Smooth muscle cell of the brain vasculature (primary cell): ENCODE measurements around the gene UQCRH.
A peak's percentile ranks its signal among the peaks of the same experiment; 100 is the strongest.
"Not testable (repeated sequence)": the region's sequence is repeated elsewhere in the genome, so short reads cannot be mapped to it uniquely, and the experiment has no call there.

Experiments used
- DNase-seq: peaks from one replicate; pipeline ENCODE4 v3.0.0-alpha.2; 2012; ENCODE audit warnings: low read depth, low spot score

The UQCRH gene

DNA sequence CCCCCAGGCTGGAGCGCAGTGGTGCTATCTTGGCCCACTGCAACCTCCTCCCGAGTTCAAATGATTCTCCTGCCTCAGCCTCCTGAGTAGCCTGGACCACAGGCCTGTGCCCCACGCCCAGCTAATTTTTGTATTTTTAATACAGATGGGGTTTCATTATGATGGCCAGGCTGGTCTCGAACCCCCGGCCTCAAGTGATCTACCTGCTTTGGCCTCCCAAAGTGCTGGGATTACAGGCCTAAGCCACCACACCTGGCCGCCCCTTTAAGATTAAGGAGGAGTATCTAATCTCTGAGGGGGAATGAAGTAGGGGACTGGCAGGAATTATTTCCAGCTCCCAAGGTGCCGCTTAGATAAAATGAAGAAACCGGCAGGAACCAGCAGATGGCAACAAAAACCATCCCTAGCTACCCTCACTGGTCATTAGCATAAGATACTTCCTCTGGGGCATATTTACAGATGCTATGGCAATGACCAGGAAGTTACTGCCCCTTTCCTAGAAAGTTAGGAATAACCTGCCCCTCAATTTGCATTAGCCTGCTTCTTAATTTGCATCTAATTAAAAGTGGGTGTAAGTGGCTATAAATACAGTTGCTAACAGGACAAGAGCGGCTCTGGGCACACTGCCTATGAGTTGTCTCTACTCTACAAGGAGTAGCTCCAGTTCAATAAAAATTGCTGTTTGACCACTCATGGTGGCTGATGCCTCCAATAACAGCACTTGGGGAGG, 30.0 kb downstream of the UQCRH start:
- DNase-seq, result no peak

DNA sequence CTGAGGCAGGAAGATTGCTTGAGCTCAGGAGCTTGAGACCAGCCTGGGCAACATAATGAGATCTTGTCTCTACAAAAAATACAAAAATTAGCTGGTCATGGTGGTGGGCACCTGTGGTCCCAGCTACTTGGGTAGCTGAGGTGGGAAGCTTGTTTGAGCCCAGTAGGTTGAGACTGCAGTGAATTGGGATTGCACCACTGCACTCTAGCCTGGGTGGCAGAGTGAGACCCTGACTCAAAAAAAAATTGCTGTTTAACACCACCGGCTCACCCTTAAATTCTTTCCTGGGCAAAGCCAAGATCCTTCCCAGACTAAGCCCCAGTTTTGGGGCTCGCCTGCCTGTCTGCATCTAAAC, 30.5 kb downstream of the UQCRH start:
- DNase-seq, result no peak

DNA sequence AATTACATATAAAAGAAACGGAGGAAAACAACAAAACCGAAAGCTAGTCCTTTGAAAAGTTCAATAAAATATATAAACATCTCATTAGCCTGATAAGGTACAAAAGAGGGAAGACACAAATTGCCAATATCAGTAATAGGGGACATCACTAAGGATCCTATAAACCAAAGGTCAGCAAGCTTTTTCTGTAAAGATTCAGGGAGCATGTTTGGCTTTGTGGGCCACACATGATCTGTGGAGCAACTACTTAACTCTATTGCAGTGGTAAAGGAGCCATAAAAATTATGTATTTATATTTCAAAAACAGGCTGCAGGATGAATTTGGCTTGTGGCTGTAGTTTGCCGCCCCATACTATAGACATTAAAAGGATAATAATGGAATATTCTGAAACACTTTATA, 31.6 kb downstream of the UQCRH start:
- DNase-seq, result no peak

GRCh38 chr1:46337409-46337808, 33.9 kb downstream of the UQCRH start:
- not testable (repeated sequence) for DNase-seq

- DNase-seq, result peak; percentile 76
These were observed 37.1 kb downstream of the UQCRH start, which contains the start of gene NSUN4 for GRCh38 chr1:46340404-46341221. Gene NSUN4 (plus strand): TSS chr1:46340807. CDS start chr1:46340827, 20 bp downstream.

- DNase-seq, result no peak
These were observed 38.0 kb downstream of the UQCRH start for GRCh38 chr1:46341222-46342083.

GRCh38 chr1:46342084-46342656, 38.7 kb downstream of the UQCRH start:
- DNase-seq, result no peak

- no peak for DNase-seq
These were observed 39.3 kb downstream of the UQCRH start for GRCh38 chr1:46342677-46343350.

DNA sequence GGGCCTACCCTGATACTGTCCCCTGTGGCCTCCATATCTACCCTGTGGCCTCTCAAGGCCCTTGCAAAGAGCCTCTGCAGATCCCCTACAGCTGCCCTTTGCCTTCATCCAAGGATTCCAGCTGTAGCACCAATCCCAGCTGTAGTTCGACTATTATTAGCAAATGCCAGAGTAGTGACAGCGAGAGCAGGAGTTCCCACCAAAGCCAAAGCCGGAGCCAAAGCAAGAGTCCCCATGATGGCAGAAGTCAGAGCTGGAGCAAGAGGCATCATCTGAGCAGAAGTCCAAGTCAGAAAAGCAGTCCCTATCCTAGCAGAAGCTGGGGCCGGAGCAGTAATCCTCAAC, 39.8 kb downstream of the UQCRH start:
- DNase-seq, result no peak

DNA sequence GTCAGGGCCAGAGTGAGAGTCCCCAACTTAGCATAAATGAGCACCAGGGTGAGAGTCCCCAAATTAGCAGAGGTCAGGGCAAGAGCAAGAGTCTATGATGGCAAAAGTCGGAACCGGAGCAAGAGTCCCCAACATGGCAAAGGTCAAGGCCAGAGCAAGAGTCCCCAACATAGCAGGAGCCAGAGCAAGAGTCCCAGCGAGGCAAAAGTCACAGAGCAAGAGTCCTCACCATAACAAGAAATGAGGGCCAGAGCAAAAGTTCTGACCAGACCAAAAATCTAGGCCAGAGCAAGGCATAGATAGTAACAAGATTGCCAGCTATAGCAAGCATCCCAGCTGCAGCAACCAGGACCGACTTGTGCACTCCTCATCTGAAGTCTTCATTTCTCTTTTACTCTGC, 40.2 kb downstream of the UQCRH start:
- no peak for DNase-seq

- DNase-seq, result no peak
These were observed 41.0 kb downstream of the UQCRH start for GRCh38 chr1:46344481-46344880.

GRCh38 chr1:46345281-46345680, 41.8 kb downstream of the UQCRH start:
- no peak for DNase-seq

GRCh38 chr1:46352363-46352762, 48.9 kb downstream of the UQCRH start:
- DNase-seq, result no peak

- DNase-seq, result not testable (repeated sequence)
These were observed 52.4 kb downstream of the UQCRH start for GRCh38 chr1:46355920-46356319.

DNA sequence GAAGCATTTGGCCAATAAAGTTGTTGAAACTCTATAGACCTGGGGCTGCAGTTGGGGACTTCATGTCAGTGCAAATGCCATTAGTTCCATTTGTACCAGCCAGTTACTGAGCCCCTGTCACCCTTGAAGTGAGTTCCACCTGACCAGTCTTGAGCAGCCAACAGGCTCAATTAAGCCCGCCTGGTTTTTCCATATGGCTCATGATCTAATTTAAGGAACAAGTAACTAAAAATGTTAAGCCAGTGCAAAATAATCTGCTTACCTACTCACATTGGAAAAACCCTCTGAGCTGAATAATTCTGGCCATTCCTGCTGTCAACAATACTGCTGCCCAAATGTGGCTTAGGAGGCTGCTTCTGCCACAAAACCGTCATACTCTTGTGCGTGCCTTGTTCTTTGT, 58.7 kb downstream of the UQCRH start:
- DNase-seq, result no peak

DNA sequence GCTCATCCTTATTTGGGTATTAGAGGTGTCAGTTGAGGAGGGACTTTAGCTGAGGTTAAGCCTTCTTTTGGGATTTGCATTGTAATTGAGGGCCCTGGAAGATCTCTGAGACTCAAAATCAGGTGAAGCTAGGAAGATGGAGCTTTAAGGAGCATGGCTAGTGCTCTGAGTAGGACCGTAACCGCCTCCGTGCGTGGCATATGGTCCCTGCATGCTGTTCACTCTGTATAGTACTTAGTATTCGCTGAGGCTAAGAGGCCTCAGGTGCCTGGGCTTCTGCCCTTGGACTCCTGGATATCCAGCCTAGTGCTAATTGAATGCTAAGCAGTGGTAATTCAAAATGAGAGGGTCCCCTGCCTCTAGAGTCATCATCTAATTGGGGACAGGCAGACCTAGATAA, 59.6 kb downstream of the UQCRH start:
- DNase-seq, result no peak

DNA sequence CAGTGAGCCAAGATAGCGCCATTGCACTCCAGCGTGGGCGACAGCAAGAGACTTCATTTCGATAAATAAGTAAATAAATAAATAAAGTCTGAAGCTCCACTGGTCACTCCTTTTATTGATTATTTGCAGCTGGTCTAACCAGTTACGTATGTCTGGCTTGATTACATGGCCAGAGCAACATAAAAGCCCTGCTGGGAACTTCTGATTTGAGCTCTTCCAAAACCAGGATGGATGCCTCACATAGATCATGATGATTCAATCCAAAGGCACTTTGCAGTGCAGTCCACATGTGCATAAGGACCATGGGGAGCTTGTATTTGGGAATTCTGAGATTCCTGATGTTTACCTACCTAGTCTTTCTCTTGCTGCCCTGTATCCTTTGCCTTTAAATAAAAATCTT, 61.1 kb downstream of the UQCRH start:
- DNase-seq, result no peak

GRCh38 chr1:46365796-46366195, 62.3 kb downstream of the UQCRH start:
- DNase-seq, result not testable (repeated sequence)
